Osteocyte (in vitro differentiated cells): Measurements from ENCODE around the gene PYROXD2. TPM values are rescaled to one million over a fixed set of nuclear protein-coding genes. Genes with fewer than 3 reads are reported as not detected.

ENCODE experiments used
- DNase-seq: peaks from one replicate; pipeline ENCODE4 v3.0.0; 2021; ENCODE audit warnings: mixed read lengths; ENCODE audit not compliant: unreplicated experiment; ENCODE audit errors: extremely low spot score
- H3K27ac Mint-ChIP-seq: one replicate; pipeline ENCODE4 v1.8.0; 2021; ENCODE audit warnings: mild to moderate bottlenecking, mixed read lengths; ENCODE audit not compliant: unreplicated experiment
- H3K27me3 Mint-ChIP-seq: one replicate; pipeline ENCODE4 v1.8.0; 2021; ENCODE audit warnings: mixed read lengths; ENCODE audit not compliant: unreplicated experiment
- H3K36me3 Mint-ChIP-seq: one replicate; pipeline ENCODE4 v1.8.0; 2021; ENCODE audit warnings: mixed read lengths; ENCODE audit not compliant: unreplicated experiment
- H3K4me1 Mint-ChIP-seq: one replicate; pipeline ENCODE4 v1.8.0; 2021; ENCODE audit warnings: mixed read lengths; ENCODE audit not compliant: unreplicated experiment
- H3K4me3 Mint-ChIP-seq: one replicate; pipeline ENCODE4 v1.8.0; 2021; ENCODE audit warnings: mild to moderate bottlenecking, moderate library complexity, mixed read lengths; ENCODE audit not compliant: unreplicated experiment
- H3K9me3 Mint-ChIP-seq: one replicate; pipeline ENCODE4 v1.8.0; 2021; ENCODE audit warnings: mixed read lengths; ENCODE audit not compliant: unreplicated experiment
- total RNA-seq: library from RNA; stranded (reverse); gene quantifications from 2 replicates; pipeline ENCODE4 v1.2.1, GENCODE V29; 2021
- TF ChIP-seq, protein P1 (sequence below): fragments of 200-600 bp; sonication (generic); IDR thresholded peaks from 2 replicates; pipeline ENCODE4 v1.5.0; 2021; ENCODE audit warnings: antibody characterized with exemption, mild to moderate bottlenecking, moderate library complexity

The PYROXD2 gene
- total RNA-seq, 1 donor from 2014 or later: 4.6 TPM

GRCh38 chr10:98446151-98446660 is 31.2 kb upstream of the PYROXD2 start:
- Mint-ChIP-seq H3K27ac (peak overlapping the region; percentile 86), H3K9me3 (no peaks in the 10 kb centered on the region), H3K4me1 (peaks cover 16% of the 10 kb centered on the region), H3K36me3 (peaks cover 22% of the 10 kb centered on the region), H3K27me3 (peaks cover 13% of the 10 kb centered on the region), H3K4me3 (peak overlapping the region; percentile 79)
- TF ChIP-seq, protein P1, sequence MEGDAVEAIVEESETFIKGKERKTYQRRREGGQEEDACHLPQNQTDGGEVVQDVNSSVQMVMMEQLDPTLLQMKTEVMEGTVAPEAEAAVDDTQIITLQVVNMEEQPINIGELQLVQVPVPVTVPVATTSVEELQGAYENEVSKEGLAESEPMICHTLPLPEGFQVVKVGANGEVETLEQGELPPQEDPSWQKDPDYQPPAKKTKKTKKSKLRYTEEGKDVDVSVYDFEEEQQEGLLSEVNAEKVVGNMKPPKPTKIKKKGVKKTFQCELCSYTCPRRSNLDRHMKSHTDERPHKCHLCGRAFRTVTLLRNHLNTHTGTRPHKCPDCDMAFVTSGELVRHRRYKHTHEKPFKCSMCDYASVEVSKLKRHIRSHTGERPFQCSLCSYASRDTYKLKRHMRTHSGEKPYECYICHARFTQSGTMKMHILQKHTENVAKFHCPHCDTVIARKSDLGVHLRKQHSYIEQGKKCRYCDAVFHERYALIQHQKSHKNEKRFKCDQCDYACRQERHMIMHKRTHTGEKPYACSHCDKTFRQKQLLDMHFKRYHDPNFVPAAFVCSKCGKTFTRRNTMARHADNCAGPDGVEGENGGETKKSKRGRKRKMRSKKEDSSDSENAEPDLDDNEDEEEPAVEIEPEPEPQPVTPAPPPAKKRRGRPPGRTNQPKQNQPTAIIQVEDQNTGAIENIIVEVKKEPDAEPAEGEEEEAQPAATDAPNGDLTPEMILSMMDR: no peak
- DNase-seq: peak; percentile 84

GRCh38 chr10:98445200-98445812 is 30.3 kb upstream of the PYROXD2 start:
- DNase-seq: peak; percentile 78
- Mint-ChIP-seq H3K27ac (peak overlapping the region; percentile 86), H3K27me3 (peaks cover 4% of the 10 kb centered on the region), H3K4me3 (peak overlapping the region; percentile 79), H3K9me3 (no peaks in the 10 kb centered on the region), H3K4me1 (peaks cover 16% of the 10 kb centered on the region), H3K36me3 (peaks cover 27% of the 10 kb centered on the region)
- TF ChIP-seq, protein P1: no peak

GRCh38 chr10:98444314-98445006 is 29.5 kb upstream of the PYROXD2 start:
- Mint-ChIP-seq H3K36me3 (peaks cover 33% of the 10 kb centered on the region), H3K27me3 (peaks cover under 1% of the 10 kb centered on the region), H3K27ac (peak overlapping the region; percentile 28), H3K4me3 (peak overlapping the region; percentile 2), H3K4me1 (peaks cover 16% of the 10 kb centered on the region), H3K9me3 (no peaks in the 10 kb centered on the region)
- TF ChIP-seq, protein P1: no peak
- DNase-seq: peak; percentile 60

DNA sequence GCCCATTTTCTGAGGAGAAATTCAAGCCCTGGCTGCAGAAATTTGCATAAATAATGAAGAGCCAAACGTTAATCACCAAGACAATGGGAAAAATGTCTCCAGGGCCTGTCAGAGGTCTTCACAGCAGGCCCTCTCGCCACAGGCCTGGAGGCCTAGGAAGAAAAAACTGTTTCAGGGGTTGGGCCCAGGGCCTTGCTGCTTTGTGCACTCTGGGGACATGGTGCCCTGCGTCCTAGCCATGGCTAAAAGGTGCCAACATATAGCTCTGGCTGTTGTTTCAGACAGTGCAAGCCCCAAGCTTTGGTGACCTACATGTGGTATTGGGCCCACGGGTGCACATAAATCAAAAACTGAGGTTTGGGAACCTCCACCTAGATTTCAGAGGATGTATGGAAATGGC is 23.7 kb upstream of the PYROXD2 start:
- H3K9me3 Mint-ChIP-seq: no peaks in the 10 kb centered on the region
- TF ChIP-seq, protein P1: no peak
- no peak overlapping the region for H3K27ac Mint-ChIP-seq
- no peaks in the 10 kb centered on the region for H3K27me3 Mint-ChIP-seq
- peaks cover 48% of the 10 kb centered on the region for H3K36me3 Mint-ChIP-seq
- H3K4me1 Mint-ChIP-seq: peaks cover 2% of the 10 kb centered on the region
- no peak overlapping the region for H3K4me3 Mint-ChIP-seq
- peak; percentile 38 for DNase-seq

DNA sequence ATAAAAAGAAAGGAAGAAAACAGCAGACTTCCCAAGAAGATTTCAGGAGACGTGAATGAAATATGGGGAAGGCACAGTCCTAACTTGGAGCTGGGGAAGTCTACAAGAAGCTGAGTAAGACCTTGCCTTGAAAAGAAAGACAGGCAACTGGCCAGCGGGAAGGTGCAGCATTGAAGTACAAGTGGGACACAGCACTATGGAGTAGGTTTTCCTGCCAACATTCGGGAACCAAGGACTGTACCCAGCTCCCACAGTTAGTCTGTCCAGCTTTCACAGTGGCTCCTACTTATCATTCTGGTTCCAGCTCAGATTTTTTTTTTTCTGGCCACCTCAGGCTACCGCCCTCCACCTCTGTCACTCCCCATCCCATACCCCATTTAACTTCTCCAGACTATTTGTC is 21.7 kb upstream of the PYROXD2 start:
- DNase-seq: peak; percentile 1
- Mint-ChIP-seq H3K9me3 (peaks cover 5% of the 10 kb centered on the region), H3K4me3 (no peak overlapping the region), H3K4me1 (no peaks in the 10 kb centered on the region), H3K27me3 (no peaks in the 10 kb centered on the region), H3K27ac (no peak overlapping the region), H3K36me3 (peaks cover 56% of the 10 kb centered on the region)
- TF ChIP-seq, protein P1: no peak
